GM12878 (cell line): Measurements from ENCODE around the gene ANKRD6. TPM values are rescaled to one million over a fixed set of nuclear protein-coding genes. Genes with fewer than 3 reads are reported as not detected.

Source experiments
- ATAC-seq: fragments of 200-7000 bp; cut with Tn5 transposase; 3 replicates; pipeline ENCODE4 v1.9.1; 2020; ENCODE audit warnings: mild to moderate bottlenecking, moderate library complexity
- BruUV-seq: library from RNA; stranded (reverse); fragments of 400-500 nt; replicated peaks from 2 replicates; lab custom pipeline; 2021; lab: Mats Ljungman, UMichigan
- CTCF ChIA-PET: fragments of 300-600 bp; sonication (Branson Sonifier 250); formaldehyde crosslinking; extraction: SDS; loops from one replicate; lab custom pipeline; 2021; ENCODE audit warnings: inconsistent platforms; lab: Yijun Ruan, JAX
- POLR2A ChIA-PET: fragments of 350-600 bp; formaldehyde crosslinking; extraction: SDS; loops from one replicate; lab custom pipeline; 2021; ENCODE audit warnings: inconsistent platforms; lab: Charles Lee
- RAD21 ChIA-PET: fragments of 300-600 bp; sonication (Branson Sonifier 250); formaldehyde crosslinking; loops from one replicate; lab custom pipeline; 2023; ENCODE audit warnings: antibody characterized with exemption; ENCODE audit not compliant: unreplicated experiment; lab: Charles Lee
- SMC1A ChIA-PET: fragments of 300-600 bp; sonication (Branson Sonifier 250); formaldehyde crosslinking; loops from one replicate; lab custom pipeline; 2023; ENCODE audit not compliant: unreplicated experiment, uncharacterized antibody; lab: Charles Lee
- DNase-seq: peaks from one replicate; pipeline ENCODE4 v3.0.0-alpha.2; 2011; ENCODE audit warnings: low read depth, low spot score
- FAIRE-seq: peaks from 3 replicates; lab custom pipeline; 2011; peaks lifted over from hg19 to GRCh38; lab: Jason Lieb, UNC
- H2AFZ ChIP-seq: 2 replicates; pipeline ENCODE4 v1.6.0; 2011; ENCODE audit warnings: low read depth, low read length, control low read depth; ENCODE audit not compliant: control insufficient read depth
- H3K27ac ChIP-seq: 2 replicates; pipeline ENCODE4 v1.5.1; 2011; ENCODE audit warnings: control low read depth; ENCODE audit not compliant: control insufficient read depth, insufficient read depth
- H3K27me3 ChIP-seq, 2 experiments: replicated peaks in 1 of 2; 2 replicates each; pipeline versions ENCODE4 v1.6.0 to v1.6.1; 2011; ENCODE audit warnings: low read length in 1 of 2; ENCODE audit not compliant: control insufficient read depth in 2 of 2, insufficient read depth in 2 of 2
- H3K36me3 ChIP-seq, 2 experiments: 2 replicates each; pipeline ENCODE4 v1.5.1; 2011; ENCODE audit warnings: low read length in 1 of 2; ENCODE audit not compliant: control insufficient read depth in 2 of 2, insufficient read depth in 2 of 2
- H3K4me1 ChIP-seq: 2 replicates; pipeline ENCODE4 v1.6.1; 2011; ENCODE audit warnings: mild to moderate bottlenecking, low read length, moderate library complexity, mixed read lengths; ENCODE audit not compliant: control insufficient read depth, insufficient read depth
- H3K4me2 ChIP-seq: 2 replicates; pipeline ENCODE4 v1.6.0; 2011; ENCODE audit warnings: control low read depth; ENCODE audit not compliant: control insufficient read depth, insufficient read depth
- H3K4me3 ChIP-seq: fragments of 200-600 bp; sonication (generic); 2 replicates; pipeline ENCODE4 v1.5.1; 2016
- H3K79me2 ChIP-seq: 2 replicates; pipeline ENCODE4 v1.6.0; 2011; ENCODE audit warnings: low read length; ENCODE audit not compliant: control insufficient read depth, insufficient read depth
- H3K9ac ChIP-seq: 2 replicates; pipeline ENCODE4 v1.8.0; 2011; ENCODE audit warnings: low read length, control low read depth, mixed read lengths; ENCODE audit not compliant: control insufficient read depth, insufficient read depth
- H3K9me3 ChIP-seq: replicated peaks from 3 replicates; pipeline ENCODE4 v1.5.1; 2011; ENCODE audit warnings: mild to moderate bottlenecking, low read length; ENCODE audit not compliant: control insufficient read depth, insufficient read depth
- H4K20me1 ChIP-seq: 2 replicates; pipeline ENCODE4 v1.6.0; 2011; ENCODE audit not compliant: control insufficient read depth, insufficient read depth
- BHLHE40 ChIP-seq, 2 experiments: fragments of 450-650 bp in 1 of 2; IDR thresholded peaks; 2 replicates each; pipeline ENCODE4 v1.6.1; 2011 to 2017; ENCODE audit warnings: low read depth in 2 of 2, borderline replicate concordance in 1 of 2, improper control_type of control experiment in 1 of 2, low read length in 1 of 2, mild to moderate bottlenecking in 1 of 2
- CTCF ChIP-seq, 3 experiments: IDR thresholded peaks in 2 of 3; conservative IDR thresholded peaks in 1 of 3; 2 replicates each; pipeline ENCODE4 v1.5.1; 2011; ENCODE audit warnings: low read depth in 3 of 3, low read length in 3 of 3, mild to moderate bottlenecking in 3 of 3, control low read depth in 2 of 3, moderate library complexity in 2 of 3, inconsistent platforms in 1 of 3, mixed read lengths in 1 of 3; ENCODE audit not compliant: control insufficient read depth in 2 of 3, insufficient read depth in 1 of 3; ENCODE audit errors: extremely low read depth in 1 of 3
- GATAD2B ChIP-seq: fragments of 450-650 bp; conservative IDR thresholded peaks from 2 replicates; pipeline ENCODE4 v1.6.1; 2017; ENCODE audit warnings: low read depth, mild to moderate bottlenecking, moderate library complexity
- KAT2A ChIP-seq: conservative IDR thresholded peaks from 2 replicates; pipeline ENCODE4 v1.6.1; 2011; ENCODE audit warnings: low read depth, low read length; ENCODE audit not compliant: control insufficient read depth
- MTA3 ChIP-seq: IDR thresholded peaks from 2 replicates; pipeline ENCODE4 v1.6.1; 2012; ENCODE audit warnings: low read length, inconsistent platforms, borderline replicate concordance
- RAD21 ChIP-seq: IDR thresholded peaks from 2 replicates; pipeline ENCODE4 v1.6.1; 2011; ENCODE audit warnings: mild to moderate bottlenecking, low read depth, low read length, moderate library complexity; ENCODE audit not compliant: insufficient read depth
- SMC3 ChIP-seq: IDR thresholded peaks from 2 replicates; pipeline ENCODE4 v1.6.1; 2011; ENCODE audit warnings: low read length, improper control_type of control experiment, borderline replicate concordance
- YY1 ChIP-seq: IDR thresholded peaks from 2 replicates; pipeline ENCODE4 v1.6.1; 2011; ENCODE audit warnings: low read depth, mild to moderate bottlenecking, low read length
- ZNF24 ChIP-seq: fragments of 450-650 bp; IDR thresholded peaks from 2 replicates; pipeline ENCODE4 v1.6.1; 2017; ENCODE audit warnings: antibody characterized with exemption, mild to moderate bottlenecking
- WGBS: methylation state at CpG from one replicate; pipeline ENCODE4 v1.1.6; 2016; ENCODE audit warnings: low lambda C conversion rate; ENCODE audit not compliant: insufficient replicate concordance, insufficient coverage; ENCODE audit errors: missing lambda C conversion rate; 5-methylcytosine and 5-hydroxymethylcytosine counted together
- in situ Hi-C: fragments of 300-500 bp; cut with MboI; formaldehyde crosslinking; loops from 9 replicates; pipeline ENCODE4 v1.14.3; 2018; ENCODE audit warnings: mixed read lengths
- intact Hi-C: fragments of 100-400 bp; cut with micrococcal nuclease; formaldehyde crosslinking; loops from one replicate; pipeline ENCODE4 v1.14.2; 2022; ENCODE audit not compliant: unreplicated experiment
- polyA plus RNA-seq, 11 experiments: library from polyadenylated mRNA; depleted of rRNA in 4 of 11; unstranded in 6 of 11; stranded (reverse) in 5 of 11; fragments of >200 nt; fragmentation: Nextera tagmentation in 4 of 11; fragmentation: Illumina TruSeq in 1 of 11; extraction: Ambion mirVana in 4 of 11; extraction: Trizol in 1 of 11; gene quantifications; 1 replicate in 1 of 11; 2 replicates in 10 of 11; pipeline versions ENCODE4 v1.2.1 to v1.2.3, GENCODE V29; 2011 to 2016; ENCODE audit warnings: inconsistent platforms in 2 of 11, missing spikeins in 2 of 11, low read depth in 1 of 11
- total RNA-seq, 4 experiments: library from RNA; depleted of rRNA in 3 of 4; stranded (reverse); fragments of >200 nt in 3 of 4; fragmentation: Illumina TruSeq in 1 of 4; extraction: Trizol in 1 of 4; gene quantifications; 2 replicates each; pipeline versions ENCODE4 v1.2.1 to v1.2.3, GENCODE V29; 2013 to 2021
- TF ChIP-seq, protein P1 (sequence below): IDR thresholded peaks from 2 replicates; pipeline ENCODE4 v1.6.1; 2012; ENCODE audit warnings: low read depth, low read length, improper control_type of control experiment

Gene ANKRD6
- total and polyA plus RNA-seq, 10 of the 15 experiments (the other 5 are each of a cell fraction or from before 2014, with no cell fraction given): 0.03 to 0.90 (median 0.38) TPM

- CTCF ChIA-PET: interaction anchor here (0.6 to 6.1 kb wide), 19 partner anchors 10 to 628 kb away, joined by 3 to 64 read pairs (median 4); partner anchors contain the start of gene ANKRD6
- RAD21 ChIA-PET: interaction anchor here (0.6 to 3.6 kb wide), 4 partner anchors 173 to 243 kb away, joined by 3 to 19 read pairs (median 4); no protein-coding TSS in a partner anchor
- H3K27ac ChIP-seq: no peak overlapping the region
- no peaks in the 10 kb centered on the region for H3K9me3 ChIP-seq
- H3K4me1 ChIP-seq: no peaks in the 10 kb centered on the region
- H3K9ac ChIP-seq: no peak overlapping the region
- 21% methylated on average over 11 of the region's 11 CpGs for WGBS
- DNase-seq (peak; percentile 30), FAIRE-seq (no peak), ATAC-seq (peak; percentile 98)
- no peak for TF ChIP-seq ZNF24
- TF ChIP-seq GATAD2B: no peak
- TF ChIP-seq KAT2A: no peak
- TF ChIP-seq BHLHE40 (IDR thresholded peaks at IDR 0.05; ENCODE audit: borderline replicate concordance in 1 of 2, low read depth in 2 of 2, low read length in 1 of 2): 0 out of 4 replicates have a peak, but pooled peaks of 1 of the 2 experiments have one; percentile 31
- peak; percentile 98 for TF ChIP-seq SMC3
- TF ChIP-seq YY1: peak; percentile 75
- TF ChIP-seq, protein P1, sequence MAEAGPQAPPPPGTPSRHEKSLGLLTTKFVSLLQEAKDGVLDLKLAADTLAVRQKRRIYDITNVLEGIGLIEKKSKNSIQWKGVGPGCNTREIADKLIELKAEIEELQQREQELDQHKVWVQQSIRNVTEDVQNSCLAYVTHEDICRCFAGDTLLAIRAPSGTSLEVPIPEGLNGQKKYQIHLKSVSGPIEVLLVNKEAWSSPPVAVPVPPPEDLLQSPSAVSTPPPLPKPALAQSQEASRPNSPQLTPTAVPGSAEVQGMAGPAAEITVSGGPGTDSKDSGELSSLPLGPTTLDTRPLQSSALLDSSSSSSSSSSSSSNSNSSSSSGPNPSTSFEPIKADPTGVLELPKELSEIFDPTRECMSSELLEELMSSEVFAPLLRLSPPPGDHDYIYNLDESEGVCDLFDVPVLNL: 0 out of 2 replicates have a peak, but pooled peaks have one; percentile 35
- TF ChIP-seq CTCF (IDR thresholded peaks at IDR 0.05 in 2 of 3, conservative IDR thresholded peaks at IDR 0.05 in 1 of 3; ENCODE audit: control insufficient read depth in 2 of 3, extremely low read depth in 1 of 3, insufficient read depth in 1 of 3, low read depth in 3 of 3, low read length in 3 of 3): peak; percentile 81 to 93 (median 91)
- no peak for TF ChIP-seq MTA3
- TF ChIP-seq RAD21: peak; percentile 73
- POLR2A ChIA-PET: interaction anchor here (0.6 kb wide), 1 partner anchor 528 kb away, joined by 4 read pairs; no protein-coding TSS in a partner anchor
- no peak overlapping the region for H2AFZ ChIP-seq
- H4K20me1 ChIP-seq: no peaks in the 10 kb centered on the region
- intact Hi-C loops: loop anchor here (1.0 to 5.0 kb wide), 4 partner anchors 177 to 628 kb away; partner anchors contain the start of gene ANKRD6
- H3K27me3 ChIP-seq: no peaks in the 10 kb centered on the region
- BruUV-seq: no TSS peak
- SMC1A ChIA-PET: interaction anchor here (0.7 to 4.1 kb wide), 12 partner anchors 10 to 627 kb away, joined by 3 to 31 read pairs (median 7); partner anchors contain the start of genes ANKRD6 and LYRM2
- no peak overlapping the region for H3K4me2 ChIP-seq
- H3K4me3 ChIP-seq: no peak overlapping the region
- no peaks in the 10 kb centered on the region for H3K79me2 ChIP-seq
- in situ Hi-C loops: loop anchor here (5.0 kb wide), 3 partner anchors 178 to 628 kb away; partner anchors contain the start of gene ANKRD6
- no peaks in the 10 kb centered on the region for H3K36me3 ChIP-seq
Observed at GRCh38 chr6:89610149-89610642, 177.2 kb downstream of the ANKRD6 start.
